Muscle of leg (tissue), 11 donors: ENCODE data around the gene GBX2. TPM values are rescaled to one million over a fixed set of nuclear protein-coding genes. Genes with fewer than 3 reads are reported as not detected.
A peak's percentile ranks its signal among the peaks of the same experiment; 100 is the strongest.

Experiments used
- DNase-seq: peaks from one replicate; pipeline ENCODE4 v3.0.0; 2013
- H3K27ac ChIP-seq: one replicate; pipeline ENCODE4 v1.5.1; 2013; ENCODE audit warnings: mild to moderate bottlenecking, low read length, control low read depth
- H3K27me3 ChIP-seq: one replicate; pipeline ENCODE4 v1.6.1; 2013; ENCODE audit warnings: low read length; ENCODE audit not compliant: control insufficient read depth, insufficient read depth
- H3K36me3 ChIP-seq: one replicate; pipeline ENCODE4 v1.6.1; 2013; ENCODE audit warnings: low read length; ENCODE audit not compliant: control insufficient read depth, insufficient read depth
- H3K4me1 ChIP-seq: one replicate; pipeline ENCODE4 v1.6.1; 2013; ENCODE audit warnings: low read length; ENCODE audit not compliant: control insufficient read depth, insufficient read depth
- H3K4me3 ChIP-seq: one replicate; pipeline ENCODE4 v1.5.1; 2013; ENCODE audit warnings: low read length, control low read depth
- H3K9me3 ChIP-seq: replicated peaks from 2 replicates; pipeline ENCODE4 v1.6.1; 2013; ENCODE audit warnings: low read depth, low read length; ENCODE audit not compliant: control insufficient read depth
- whole genome bisulfite sequencing: methylation state at CpG from one replicate; pipeline ENCODE4 v1.1.5; 2013; ENCODE audit warnings: missing lambda C conversion rate; ENCODE audit not compliant: insufficient coverage; 5-methylcytosine and 5-hydroxymethylcytosine counted together
- polyA plus RNA-seq, 8 donors: library from polyadenylated mRNA; unstranded; fragments of 120-200 nt; gene quantifications; one replicate each; pipeline versions ENCODE4 v1.2.1 to v1.2.3, GENCODE V29; 2013; ENCODE audit warnings: inconsistent platforms in 1 of 8, low replicate concordance in 1 of 8; ENCODE audit not compliant: insufficient read length in 8 of 8, insufficient read depth in 1 of 8
- total RNA-seq: library from RNA; stranded (reverse); fragments of 120-200 nt; gene quantifications from one replicate; pipeline ENCODE4 v1.2.4, GENCODE V29; 2013

Gene GBX2
- total and polyA plus RNA-seq, 9 donors: 0.10 to 0.15 (median 0.14) TPM; not detected in 6

DNA sequence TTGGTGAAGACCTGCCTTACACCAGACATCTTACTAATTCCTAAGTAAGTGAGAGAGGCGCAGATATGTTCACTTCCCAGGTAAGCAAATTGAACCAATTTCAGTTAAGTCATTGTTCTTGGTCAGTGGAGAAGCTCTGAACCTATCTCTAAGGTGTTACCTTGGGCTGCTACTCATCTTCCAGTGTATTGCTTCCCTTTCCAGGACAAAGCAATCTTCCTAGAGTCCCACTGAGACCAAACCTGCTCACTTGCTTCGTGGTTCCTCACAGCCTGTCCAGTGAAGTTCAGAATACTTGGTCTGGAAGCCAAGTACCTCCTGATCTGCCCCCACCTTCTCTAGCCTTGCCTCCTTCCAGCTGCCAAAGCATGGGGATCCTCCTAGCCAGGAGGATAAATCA lies 22.5 kb upstream of the GBX2 start:
- Histone ChIP-seq H3K9me3 (no peaks in the 10 kb centered on the region), H3K27ac (no peak overlapping the region), H3K4me3 (no peak overlapping the region), H3K36me3 (no peaks in the 10 kb centered on the region), H3K27me3 (no peaks in the 10 kb centered on the region), H3K4me1 (no peaks in the 10 kb centered on the region)
- DNase-seq: no peak
- 50% methylated on average over 1 of the region's 2 CpGs for WGBS

DNA sequence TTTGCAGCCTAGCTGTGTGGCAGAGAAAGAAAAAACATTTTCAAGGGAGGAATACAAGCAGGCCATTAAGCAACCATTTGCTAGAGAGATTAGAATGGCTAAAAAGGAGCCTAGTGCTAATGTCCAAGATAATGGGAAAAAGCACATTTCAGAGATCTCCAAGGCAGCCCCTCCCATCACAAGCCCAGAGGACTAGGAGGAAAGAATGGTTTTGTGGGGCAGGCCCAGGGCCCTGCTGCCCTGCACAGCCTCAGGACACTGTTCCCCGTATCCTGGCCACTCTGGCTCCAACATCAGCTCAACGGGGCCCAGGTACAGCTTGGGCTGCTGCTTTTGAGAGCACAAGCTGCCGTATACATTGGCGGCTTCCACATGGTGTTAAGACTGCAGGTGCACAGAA lies 16.5 kb upstream of the GBX2 start:
- 79% methylated on average over 4 of the region's 4 CpGs for WGBS
- H3K27me3 ChIP-seq: peaks cover 25% of the 10 kb centered on the region
- H3K36me3 ChIP-seq: no peaks in the 10 kb centered on the region
- no peaks in the 10 kb centered on the region for H3K9me3 ChIP-seq
- H3K4me1 ChIP-seq: peaks cover 1% of the 10 kb centered on the region
- H3K27ac ChIP-seq: no peak overlapping the region
- no peak for DNase-seq
- H3K4me3 ChIP-seq: no peak overlapping the region

DNA sequence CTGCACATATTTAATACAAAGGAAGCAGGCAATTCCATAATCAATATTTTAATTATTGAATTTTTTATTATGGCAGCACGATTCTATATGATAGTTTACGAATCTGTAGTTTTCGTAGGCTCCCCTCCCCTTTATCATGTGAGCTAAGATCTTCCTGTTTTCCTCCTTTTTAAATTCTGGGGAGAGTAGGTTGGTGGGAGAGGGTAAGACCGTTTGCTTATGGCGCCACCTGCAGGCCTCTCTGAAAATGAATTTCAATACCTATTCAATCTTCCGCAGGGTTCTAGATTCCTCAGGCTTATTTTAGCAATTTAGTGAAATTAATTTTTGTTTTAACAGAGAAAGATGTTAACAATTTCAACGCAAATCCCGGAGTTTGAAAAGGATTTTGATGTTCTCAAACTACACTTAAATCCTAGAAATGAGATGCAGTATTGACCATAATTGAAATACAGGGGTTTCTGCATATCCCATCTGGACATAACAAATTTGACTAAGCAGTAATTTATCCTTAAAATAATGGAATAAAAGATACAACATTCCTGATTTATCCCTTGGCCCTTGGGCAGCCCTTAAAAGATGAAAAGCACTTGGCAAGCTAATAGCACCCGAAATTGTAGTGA lies 12.8 kb upstream of the GBX2 start:
- no peaks in the 10 kb centered on the region for H3K36me3 ChIP-seq
- peaks cover 59% of the 10 kb centered on the region for H3K27me3 ChIP-seq
- no peak overlapping the region for H3K27ac ChIP-seq
- H3K9me3 ChIP-seq: no peaks in the 10 kb centered on the region
- DNase-seq: peak; percentile 60
- H3K4me3 ChIP-seq: no peak overlapping the region
- 75% methylated on average over 1 of the region's 9 CpGs for WGBS
- H3K4me1 ChIP-seq: peaks cover 18% of the 10 kb centered on the region

DNA sequence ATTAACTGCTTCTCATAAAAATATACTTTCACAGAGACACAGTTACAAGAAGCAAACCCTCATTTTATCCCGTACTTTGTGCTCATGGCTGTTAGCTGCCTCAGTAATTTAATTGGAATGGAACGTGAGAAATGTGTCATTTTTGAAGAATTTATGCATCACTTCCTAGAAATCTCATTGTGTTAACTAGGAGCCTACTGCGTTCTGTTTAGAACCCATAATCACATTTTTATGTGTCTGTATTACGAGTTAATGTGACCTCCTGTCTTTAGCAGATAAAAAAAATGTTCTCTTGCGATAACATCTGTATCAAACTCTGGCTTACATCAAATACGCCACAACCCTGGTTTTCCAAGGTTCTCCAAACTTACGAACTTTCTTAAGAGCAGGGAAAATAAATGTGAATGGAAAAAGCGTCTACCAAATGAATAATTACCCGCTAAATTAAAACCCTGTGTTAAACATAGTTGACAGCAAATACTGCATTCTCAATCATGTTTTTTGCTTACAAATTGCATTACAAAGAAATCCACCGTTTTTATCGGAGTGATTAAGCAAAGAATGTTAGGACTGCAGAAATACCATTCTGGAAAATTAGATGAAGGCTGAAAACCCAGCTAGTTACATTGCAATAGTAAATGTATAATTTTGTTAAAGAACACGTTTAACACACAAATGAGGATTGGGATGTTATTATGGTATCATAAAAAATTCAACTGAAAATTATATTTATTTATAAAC lies 12.1 kb upstream of the GBX2 start:
- no peaks in the 10 kb centered on the region for H3K9me3 ChIP-seq
- no peak overlapping the region for H3K4me3 ChIP-seq
- H3K4me1 ChIP-seq: peaks cover 18% of the 10 kb centered on the region
- WGBS: no CpG with 5 or more reads among the region's 12 CpGs
- no peaks in the 10 kb centered on the region for H3K36me3 ChIP-seq
- peaks cover 65% of the 10 kb centered on the region for H3K27me3 ChIP-seq
- no peak overlapping the region for H3K27ac ChIP-seq
- DNase-seq: no peak

DNA sequence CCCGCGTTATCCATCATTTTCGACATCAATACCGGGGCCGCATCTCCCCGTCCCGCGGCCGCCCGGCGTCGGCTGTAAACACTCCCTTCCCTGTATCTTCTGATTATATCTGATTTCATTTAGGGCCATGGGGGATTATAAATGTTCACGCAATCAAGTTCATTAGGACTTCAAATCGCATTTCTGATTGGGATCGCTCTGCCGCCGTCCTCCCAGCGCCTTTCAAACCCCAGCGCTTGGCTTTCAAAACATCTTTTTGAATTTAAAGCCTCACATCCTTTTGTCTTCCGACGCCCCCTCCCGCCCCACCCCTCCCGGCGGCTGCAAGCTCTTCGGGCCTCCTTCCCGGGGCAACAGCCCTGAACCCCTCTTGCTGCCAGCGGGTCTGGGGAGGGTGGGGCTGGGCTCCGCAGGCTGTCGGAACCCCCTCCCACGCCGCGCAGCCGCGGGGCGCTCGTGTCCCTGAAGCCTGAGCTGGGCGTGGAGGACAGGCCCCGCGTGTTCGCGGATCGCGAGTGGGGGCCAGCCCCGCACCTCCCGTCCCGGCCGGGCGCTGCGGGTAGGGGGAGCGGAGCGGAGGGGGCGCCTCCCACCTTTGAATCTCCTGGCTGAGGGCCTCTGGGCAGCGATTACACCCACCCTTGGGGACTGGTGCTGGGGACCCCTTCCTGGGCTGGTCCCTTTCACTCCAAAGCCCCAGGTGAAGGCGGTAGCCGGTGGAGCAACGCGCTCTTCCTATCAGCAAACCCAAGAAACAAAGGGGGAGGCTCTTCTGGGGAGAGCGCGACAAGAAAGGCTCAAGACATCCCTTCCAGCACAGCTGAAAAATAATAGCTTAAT lies 11.3 kb upstream of the GBX2 start:
- H3K27me3 ChIP-seq: peaks cover 72% of the 10 kb centered on the region
- under 1% methylated on average over 31 of the region's 59 CpGs for WGBS
- H3K36me3 ChIP-seq: no peaks in the 10 kb centered on the region
- H3K4me1 ChIP-seq: peaks cover 18% of the 10 kb centered on the region
- no peaks in the 10 kb centered on the region for H3K9me3 ChIP-seq
- H3K4me3 ChIP-seq: no peak overlapping the region
- DNase-seq: no peak
- H3K27ac ChIP-seq: no peak overlapping the region

GRCh38 chr2:236178890-236179235 lies 10.7 kb upstream of the GBX2 start:
- WGBS: 0% methylated on average over 3 of the region's 15 CpGs

GRCh38 chr2:236177967-236178889 lies 10.0 kb upstream of the GBX2 start:
- H3K36me3 ChIP-seq: no peaks in the 10 kb centered on the region
- H3K27me3 ChIP-seq: peaks cover 81% of the 10 kb centered on the region
- H3K27ac ChIP-seq: no peak overlapping the region
- H3K4me1 ChIP-seq: peaks cover 24% of the 10 kb centered on the region
- 0% methylated on average over 52 of the region's 65 CpGs for WGBS
- no peaks in the 10 kb centered on the region for H3K9me3 ChIP-seq
- DNase-seq: peak; percentile 58
- H3K4me3 ChIP-seq: peak overlapping the region; percentile 9

More at GRCh38 chr2:236178890-236179235, 10.7 kb upstream of the GBX2 start:
- Histone ChIP-seq H3K9me3 (no peaks in the 10 kb centered on the region), H3K36me3 (no peaks in the 10 kb centered on the region), H3K4me3 (no peak overlapping the region), H3K27me3 (peaks cover 78% of the 10 kb centered on the region), H3K27ac (no peak overlapping the region), H3K4me1 (peaks cover 18% of the 10 kb centered on the region)
- DNase-seq: no peak

DNA sequence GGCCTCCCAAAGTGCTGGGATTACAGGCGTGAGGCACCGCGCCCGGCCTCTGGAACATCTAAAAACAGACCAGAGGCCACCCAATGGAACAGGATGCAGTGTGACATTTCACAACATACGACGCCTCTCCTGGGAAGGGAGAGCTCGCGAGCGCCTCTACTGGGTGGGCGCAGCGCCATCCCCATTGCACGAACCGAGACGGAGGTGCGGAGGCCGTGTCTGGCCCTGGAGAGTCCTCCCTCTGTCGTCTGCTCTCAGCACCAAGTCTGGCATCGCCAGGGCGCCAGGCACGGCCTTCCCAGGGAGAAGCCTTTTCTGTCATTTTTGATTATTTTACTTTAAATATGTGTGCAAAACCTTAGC lies 9.4 kb upstream of the GBX2 start:
- Histone ChIP-seq H3K27ac (no peak overlapping the region), H3K4me3 (no peak overlapping the region), H3K36me3 (no peaks in the 10 kb centered on the region), H3K27me3 (peaks cover 85% of the 10 kb centered on the region), H3K9me3 (no peaks in the 10 kb centered on the region), H3K4me1 (peaks cover 28% of the 10 kb centered on the region)
- DNase-seq: no peak
- 6% methylated on average over 16 of the region's 20 CpGs for WGBS

GRCh38 chr2:236176951-236177350 lies 8.8 kb upstream of the GBX2 start:
- Histone ChIP-seq H3K4me1 (peaks cover 31% of the 10 kb centered on the region), H3K9me3 (no peaks in the 10 kb centered on the region), H3K4me3 (no peak overlapping the region), H3K36me3 (no peaks in the 10 kb centered on the region), H3K27ac (no peak overlapping the region), H3K27me3 (peaks cover 85% of the 10 kb centered on the region)
- no peak for DNase-seq
- WGBS: 45% methylated on average over 14 of the region's 21 CpGs
